ENCODE measurements around the gene BRD9.
A peak's percentile ranks its signal among the peaks of the same experiment; 100 is the strongest.
"Not testable (repeated sequence)": the region's sequence is repeated elsewhere in the genome, so short reads cannot be mapped to it uniquely, and the experiment has no call there.

BRD9 gene

GRCh38 chr5:922436-923280 is 30.1 kb upstream of the BRD9 start:
- no peak for DNase-seq

DNA sequence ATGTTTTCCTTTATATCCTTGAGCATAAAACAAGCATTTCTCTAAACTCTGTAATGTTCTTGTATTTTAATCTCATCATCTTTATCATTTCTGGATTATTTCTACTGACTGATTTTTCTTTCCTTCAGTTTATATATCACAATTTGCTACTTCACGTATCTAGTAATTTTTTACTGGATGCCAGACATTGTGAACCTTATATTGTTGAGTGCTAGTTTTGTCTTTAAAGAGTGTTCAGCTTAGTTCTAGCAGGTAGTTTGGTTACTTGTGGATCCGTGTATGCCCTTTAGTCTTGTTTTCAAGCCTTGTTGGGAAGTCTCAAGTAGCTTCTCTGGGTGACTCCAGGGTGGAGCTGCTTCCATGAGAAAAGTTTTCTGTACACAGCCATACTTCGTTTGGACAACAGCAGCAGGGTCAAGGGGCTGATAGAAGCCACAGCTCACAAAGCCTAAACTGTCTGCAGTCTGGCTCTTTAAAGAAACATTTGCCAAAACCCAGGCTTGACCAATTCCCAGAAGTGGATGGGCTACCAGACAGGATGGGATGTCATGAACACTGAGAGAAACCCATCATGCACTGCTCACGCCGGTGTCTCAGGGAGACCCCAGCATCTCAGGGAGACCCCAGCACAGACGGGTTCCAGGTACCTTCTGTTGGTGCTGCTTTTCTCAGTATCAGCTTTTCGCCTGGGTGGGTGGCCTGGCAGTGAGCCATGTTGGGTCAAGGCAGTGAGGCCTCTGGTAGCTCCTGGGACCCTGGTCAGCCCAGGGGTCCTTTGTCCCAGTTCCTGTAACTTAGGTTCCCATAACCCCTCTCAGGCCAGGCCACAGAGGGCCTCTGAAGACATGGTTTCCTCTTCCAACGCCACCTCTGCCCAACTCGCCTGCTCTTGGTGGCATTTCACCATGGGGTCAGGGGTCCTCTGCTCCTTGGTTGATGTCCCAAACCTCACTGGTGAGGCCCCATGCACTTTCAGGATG is 29.1 kb upstream of the BRD9 start:
- no peak for DNase-seq

GRCh38 chr5:920321-920720 is 27.7 kb upstream of the BRD9 start:
- no peak for DNase-seq

DNA sequence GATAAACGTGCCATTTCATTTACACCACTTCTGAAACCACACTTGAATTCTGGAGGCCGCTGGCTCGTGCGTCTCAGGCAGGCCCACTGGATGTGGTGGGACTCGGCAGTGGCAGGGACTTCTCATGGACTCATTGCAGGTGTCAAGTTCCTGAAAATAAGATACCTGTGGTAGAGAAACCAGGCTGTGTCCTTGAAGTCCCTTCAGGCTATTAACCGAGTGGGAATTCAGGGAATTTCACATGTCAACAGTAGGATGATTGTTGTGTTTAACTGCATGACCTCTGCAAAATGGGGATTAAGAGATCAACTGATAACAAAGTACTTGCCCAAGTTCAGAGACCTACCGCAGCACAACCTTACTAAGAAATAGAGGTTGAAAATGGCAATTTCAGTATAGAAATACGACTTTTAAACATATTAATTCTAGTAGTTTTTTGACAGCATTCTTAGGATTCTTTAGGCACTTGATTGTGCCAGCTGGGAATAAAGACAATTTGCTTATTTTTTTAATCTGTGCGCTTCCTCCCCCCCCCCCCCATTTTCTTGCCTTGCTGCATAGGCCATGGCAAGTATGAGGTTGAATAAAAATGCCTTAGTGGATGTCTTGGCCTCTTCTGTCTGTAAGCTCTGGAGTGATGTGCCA is 26.9 kb upstream of the BRD9 start:
- no peak for DNase-seq

GRCh38 chr5:918717-919116 is 26.1 kb upstream of the BRD9 start:
- not testable (repeated sequence) for DNase-seq

DNA sequence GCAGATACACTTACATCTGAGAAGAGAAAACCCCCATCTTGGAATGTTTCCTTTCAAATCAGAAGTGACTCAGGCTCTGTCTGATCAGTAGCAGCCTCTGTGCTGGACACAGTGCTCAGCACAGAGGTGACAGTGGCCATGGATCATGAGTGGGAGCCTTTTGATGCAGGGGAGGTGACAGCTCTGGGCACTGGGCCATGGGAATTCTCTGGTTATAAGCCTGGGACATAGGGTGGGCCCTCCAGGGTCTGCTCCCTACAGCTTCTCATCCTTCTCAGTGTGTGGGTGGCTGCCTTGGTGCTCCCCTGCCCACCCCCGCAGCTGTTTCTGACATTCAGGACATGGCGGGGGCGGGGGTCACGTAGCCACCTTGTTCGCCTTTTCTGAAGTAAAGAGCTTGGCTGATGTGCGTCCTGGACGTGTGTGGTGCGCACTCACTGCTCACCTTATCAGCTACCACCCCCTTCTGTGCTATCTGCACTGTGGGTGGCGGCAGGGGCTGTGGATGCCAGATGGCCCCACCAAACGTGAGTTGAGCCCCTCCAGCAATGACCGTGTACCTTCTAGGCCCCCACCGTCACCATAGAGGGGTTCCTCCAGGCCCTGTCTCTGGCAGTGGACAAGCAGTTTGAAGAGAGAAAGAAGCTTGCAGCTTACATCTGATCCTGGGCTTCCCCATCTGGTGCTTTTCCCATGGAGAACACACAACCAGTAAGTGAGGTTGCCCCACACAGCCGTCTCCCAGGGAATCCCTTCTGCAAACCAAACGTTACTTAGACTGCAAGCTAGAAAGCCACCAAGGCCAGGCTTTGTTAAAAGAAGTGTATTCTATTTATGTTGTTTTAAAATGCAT is 24.1 kb upstream of the BRD9 start:
- DNase-seq: no peak

DNA sequence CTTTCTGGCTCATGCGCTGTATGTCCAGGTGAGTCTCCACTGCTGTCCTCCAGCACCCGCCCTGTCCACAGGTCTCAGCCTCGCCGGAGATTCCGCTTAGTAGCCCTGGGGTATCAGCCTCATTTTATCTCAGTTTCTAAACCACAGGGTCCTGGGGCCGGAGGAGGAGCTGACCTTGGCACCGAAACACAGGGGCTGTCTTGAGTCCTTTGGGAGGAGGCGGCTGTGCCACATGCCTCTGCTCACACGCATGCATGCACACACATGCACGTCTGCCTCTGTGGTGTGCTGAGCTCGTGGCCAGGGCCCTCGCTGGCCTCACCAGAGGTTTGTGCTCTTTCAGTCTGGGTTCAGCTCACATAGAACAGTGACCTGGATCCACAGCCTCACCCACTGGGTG is 23.3 kb upstream of the BRD9 start:
- no peak for DNase-seq

DNA sequence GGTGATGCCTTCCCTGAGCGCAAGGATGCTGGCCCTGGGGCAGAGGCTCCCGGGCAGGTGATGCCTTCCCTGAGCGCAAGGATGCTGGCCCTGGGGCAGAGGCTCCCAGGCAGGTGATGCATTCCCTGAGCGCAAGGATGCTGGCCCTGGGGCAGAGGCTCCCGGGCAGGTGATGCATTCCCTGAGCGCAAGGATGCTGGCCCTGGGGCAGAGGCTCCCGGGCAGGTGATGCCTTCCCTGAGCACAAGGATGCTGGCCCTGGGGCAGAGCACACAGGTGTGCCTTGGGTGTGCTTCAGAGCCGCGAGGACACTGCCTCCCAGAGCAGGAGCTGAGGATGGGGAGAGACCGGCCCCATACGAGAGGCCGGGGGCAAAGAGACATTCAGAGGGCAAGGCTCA is 22.7 kb upstream of the BRD9 start:
- DNase-seq: not testable (repeated sequence)

DNA sequence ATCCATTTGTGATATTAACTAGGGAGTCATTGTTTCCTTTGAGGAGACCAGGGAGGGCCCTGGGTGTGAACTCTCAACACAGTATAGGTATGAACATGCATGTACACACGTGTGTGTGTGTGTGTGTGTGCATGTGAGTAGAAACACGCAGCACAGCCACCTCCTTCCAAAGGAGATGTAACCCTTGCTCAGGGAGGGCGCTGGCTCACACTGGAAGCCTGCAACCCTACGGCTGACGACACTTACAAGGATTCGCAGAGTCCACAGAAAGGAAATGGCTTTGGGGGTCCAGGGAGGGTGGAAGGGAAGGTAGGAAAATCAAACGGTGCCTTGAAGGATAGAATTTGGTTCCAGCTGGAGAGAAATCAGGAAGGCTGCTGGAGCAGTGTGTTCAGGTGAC is 22.0 kb upstream of the BRD9 start:
- DNase-seq: no peak

DNA sequence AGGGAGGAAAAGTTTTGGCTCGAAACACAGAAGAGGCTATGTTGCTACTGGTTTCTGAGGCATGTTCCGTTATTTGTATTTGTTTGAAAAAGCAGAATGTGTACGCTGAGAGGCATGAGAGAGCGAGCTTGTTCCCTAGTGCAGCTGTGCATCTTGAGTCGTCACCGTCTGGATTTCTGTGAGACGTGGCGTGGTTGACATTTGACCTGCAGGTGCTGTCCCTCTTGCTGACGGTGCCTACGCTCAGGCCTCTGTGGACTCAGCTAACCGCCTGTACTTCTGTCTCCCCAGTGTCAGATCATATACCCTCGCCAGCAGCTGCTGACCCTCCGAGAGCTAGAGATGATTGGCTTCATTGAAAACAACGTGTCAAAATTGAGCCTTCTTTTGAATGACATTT is 21.6 kb upstream of the BRD9 start:
- DNase-seq: no peak

DNA sequence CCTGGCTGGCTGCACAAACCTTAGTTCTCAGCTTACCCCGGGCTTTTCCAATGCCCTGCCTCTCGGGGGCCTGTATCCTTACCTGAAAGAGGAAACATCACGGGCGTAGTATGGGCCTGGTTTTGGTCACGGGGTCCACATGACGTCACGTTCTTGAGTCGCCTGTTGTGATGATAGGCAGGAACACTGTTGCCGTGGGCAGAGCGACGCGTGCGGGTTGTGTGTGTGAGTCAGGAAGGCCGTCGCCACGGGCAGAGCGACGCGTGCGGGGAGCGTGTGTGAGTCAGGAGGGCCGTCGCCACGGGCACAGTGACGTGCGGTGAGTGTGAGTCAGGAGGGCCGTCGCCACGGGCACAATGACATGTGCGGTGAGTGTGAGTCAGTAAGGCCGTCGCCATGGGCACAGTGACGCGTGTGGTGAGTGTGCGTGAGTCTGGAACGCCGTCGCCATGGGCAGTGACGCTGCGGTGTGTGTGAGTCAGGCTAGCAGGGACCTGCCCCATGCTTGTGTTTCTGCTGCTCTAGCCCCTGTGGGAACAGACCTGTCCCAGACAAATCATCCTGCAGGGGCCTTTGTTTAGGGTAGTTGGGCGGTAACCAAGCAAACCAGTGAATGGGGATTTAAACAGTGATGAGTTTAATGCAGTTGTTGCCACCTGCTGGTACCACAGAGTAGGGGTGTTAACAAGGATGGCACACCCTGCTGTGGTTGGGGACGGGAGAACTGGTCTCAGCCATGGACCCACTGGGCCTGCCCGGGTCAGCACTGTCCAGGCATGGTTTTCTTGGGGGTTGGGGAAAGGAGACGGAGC is 19.9 kb upstream of the BRD9 start:
- peak; percentile 2 for DNase-seq

GRCh38 chr5:911601-912000 is 19.0 kb upstream of the BRD9 start:
- no peak for DNase-seq

- no peak for DNase-seq
These were observed 18.2 kb upstream of the BRD9 start for GRCh38 chr5:910769-911160.

GRCh38 chr5:909994-910768 is 17.6 kb upstream of the BRD9 start:
- no peak for DNase-seq

GRCh38 chr5:909086-909485 is 16.5 kb upstream of the BRD9 start:
- no peak for DNase-seq

- DNase-seq: no peak
These were observed 15.6 kb upstream of the BRD9 start for GRCh38 chr5:908172-908571.

DNA sequence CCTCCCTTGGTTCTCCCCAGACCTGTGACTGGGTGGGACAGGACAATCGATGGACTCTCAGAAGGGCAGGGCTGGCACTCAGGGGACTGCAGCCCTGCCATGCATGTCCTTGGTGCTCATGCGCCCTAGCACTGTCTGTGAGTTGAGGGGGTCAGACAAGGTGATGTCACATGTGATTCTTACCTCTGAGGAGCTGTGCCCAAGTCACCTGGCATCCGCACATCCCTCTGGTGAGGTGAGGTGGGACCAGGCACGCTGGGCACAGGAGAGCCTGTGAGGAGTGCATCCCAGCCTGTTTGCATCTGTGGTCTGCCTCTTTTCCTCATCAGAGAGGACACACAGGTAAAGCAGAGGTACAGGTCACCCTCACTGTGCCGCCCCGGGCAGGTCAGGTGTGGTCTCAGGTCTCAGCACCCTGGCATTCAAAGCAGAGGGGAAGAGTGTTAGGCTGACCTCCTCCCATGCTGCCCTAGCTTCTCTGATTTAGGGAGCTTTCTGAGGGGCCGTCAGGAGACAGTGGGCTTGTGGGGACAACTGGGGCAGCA is 14.8 kb upstream of the BRD9 start:
- no peak for DNase-seq

DNA sequence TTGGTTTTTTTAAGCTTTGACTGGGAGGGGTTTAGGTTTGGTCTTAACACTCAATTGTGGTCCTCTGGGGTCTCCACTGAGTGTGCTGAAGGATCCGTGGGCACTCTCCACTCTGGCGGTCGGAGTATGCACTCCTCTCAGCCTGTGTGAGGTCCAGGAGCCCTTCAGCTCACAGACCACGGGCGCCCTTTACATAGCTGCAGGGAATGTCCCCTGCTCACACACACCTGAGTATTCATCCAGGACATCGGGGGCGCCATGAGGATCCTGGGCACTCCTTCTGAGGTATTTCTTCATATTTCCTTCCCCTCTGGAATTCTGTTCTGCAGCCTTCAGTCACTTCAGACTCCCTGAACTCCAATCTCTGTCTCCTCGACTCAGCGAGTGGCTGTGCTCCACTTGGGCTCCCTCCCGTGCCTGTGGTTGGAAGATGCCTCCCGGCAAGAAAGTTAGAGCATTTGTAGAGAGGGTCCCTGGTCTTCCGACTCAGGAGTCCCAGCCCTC is 12.6 kb upstream of the BRD9 start:
- DNase-seq: no peak

GRCh38 chr5:903756-904096 is 11.1 kb upstream of the BRD9 start:
- DNase-seq: no peak
